Activated T-cell treated with anti-CD3 and anti-CD28 coated beads, Interleukin-2, amount 50 U/mL, for 1 hour (primary cell): ENCODE data around the gene APC.
"Not testable (repeated sequence)": the region's sequence is repeated elsewhere in the genome, so short reads cannot be mapped to it uniquely, and the experiment has no call there.

Source experiments
- DNase-seq: peaks from one replicate; pipeline ENCODE4 v3.0.0-alpha.2; 2020

APC gene

DNA sequence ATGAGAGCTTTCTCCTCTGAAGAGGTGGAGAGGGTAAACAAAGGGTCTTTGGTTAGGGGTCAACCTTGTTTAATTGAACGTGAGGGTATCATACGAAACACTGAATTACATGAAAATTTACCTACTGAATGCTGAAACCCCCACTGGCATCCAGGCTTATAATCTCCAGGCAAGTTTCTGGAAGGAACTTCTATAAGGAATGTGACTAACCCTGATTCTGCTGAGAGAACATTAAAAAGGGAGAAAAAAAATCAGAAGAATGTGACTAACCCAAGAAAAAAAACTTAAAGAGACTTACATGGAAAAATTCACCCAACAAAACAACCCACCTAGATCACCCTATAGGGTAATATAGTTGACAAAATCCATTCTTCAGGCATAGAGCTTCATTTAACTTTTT lies 55.5 kb downstream of the APC start:
- no peak for DNase-seq

DNA sequence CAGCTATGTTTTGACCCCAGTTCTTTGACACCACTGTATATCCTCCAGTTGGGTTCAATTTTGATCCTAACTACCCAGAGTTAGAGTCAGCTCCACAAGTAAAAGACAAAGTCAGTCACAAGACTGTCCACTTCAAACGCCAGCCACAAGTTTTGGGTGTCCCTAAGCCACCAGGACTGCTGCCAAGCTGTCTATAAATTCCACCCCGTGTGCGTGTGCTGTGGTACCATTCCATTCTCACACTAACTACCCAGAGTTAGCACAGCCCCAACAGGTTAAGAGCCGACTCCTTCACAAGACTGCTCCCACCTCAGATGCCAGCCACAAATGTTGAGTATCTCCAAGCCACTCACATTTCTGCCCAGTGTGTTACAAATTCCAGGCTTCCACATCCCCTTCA lies 56.7 kb downstream of the APC start:
- no peak for DNase-seq

- DNase-seq: no peak
These were observed 57.7 kb downstream of the APC start for GRCh38 chr5:112795342-112795741.

DNA sequence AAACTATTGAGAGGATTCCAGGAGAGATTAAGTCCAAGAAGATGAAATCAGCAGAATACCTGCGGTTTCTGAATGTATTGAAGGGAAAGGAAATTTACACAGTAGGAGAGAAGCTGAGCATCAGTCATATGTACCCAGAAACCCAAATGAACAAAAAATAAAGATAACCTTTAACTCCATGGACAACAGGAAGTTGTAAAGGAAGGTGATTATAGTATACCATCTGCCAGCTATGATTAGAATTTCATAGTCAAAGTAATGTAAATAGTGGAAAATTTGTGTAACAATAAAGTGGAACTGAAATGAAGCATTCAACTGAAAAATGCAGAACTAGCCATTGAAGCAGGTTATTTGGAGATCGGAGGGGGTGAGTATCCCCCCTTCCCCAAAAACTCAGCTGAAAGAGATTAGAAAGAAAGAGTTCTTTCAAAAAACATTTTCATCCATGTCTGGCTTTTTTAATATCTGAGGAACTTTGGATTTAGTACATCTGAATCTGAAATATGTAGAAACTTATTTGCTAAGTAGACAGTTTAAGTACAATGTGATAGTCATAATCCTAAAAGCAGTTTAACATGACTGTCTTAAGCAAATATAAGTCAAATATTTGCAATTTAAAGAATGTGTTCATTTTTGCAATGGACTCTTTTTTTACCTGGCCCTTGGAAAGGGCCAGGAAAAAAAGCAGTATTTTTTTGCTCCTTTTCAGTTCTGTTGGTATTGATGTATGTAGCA lies 58.4 kb downstream of the APC start:
- no peak for DNase-seq

GRCh38 chr5:112799661-112800060 lies 62.0 kb downstream of the APC start:
- no peak for DNase-seq

DNA sequence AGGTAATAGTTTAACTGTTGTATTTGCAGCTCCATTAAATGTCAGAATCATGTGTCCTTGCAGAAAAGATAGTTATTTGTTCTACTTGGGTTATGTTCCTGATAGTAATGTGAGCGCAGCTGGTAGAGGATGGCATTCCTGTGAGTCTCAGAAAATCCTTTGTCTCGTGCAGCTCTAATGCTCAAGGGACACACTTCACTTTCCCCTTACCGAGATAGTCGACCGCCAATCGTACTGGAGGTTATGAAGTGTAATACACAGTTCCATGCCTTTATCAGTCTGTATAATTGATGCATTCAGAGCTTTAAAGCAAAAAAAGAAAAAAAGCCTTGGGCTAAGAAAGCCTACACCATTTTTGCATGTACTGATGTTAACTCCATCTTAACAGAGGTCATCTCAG lies 63.2 kb downstream of the APC start:
- no peak for DNase-seq

- no peak for DNase-seq
These were observed 73.3 kb downstream of the APC start for GRCh38 chr5:112811023-112811422.

- DNase-seq: no peak
These were observed 74.9 kb downstream of the APC start for GRCh38 chr5:112812549-112812948.

DNA sequence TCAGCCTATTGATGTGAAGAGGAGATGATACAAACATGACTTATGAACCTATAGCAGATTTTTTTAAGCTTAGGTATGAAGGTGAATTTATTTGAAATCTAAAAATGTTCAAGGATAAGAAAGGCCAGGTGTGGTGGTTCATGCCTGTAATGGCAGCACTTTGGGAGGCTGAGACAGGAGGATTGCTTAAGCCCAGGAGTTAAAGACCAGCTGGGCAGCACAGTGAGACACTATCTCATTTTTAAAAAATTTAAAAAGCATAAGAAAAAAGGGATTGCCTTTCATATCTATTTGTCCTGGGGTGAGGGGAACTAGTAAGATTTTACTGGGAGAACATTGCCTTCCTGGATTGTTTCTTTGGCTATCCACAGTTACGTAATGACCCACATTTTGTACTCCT lies 82.6 kb downstream of the APC start:
- no peak for DNase-seq

GRCh38 chr5:112822456-112822855 lies 84.8 kb downstream of the APC start:
- DNase-seq: no peak

DNA sequence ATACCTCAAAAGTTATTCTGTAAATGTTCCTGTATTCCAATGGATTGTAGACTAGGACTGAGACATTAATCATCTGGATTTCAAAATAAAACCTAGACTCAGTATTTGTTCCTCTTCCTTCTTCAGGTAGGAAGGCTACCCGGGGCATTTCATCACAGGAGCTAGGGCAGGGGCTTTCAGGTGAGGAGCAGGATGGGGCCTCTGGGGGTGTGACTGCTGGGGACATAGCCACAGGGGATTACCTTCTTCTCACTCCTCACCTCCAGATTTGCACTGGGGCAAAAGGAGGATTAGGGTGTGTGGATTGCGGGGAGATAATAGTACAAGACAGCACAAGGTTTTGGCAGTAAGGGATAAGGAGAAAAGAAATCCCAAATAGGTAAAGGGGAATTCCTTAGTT lies 85.5 kb downstream of the APC start:
- no peak for DNase-seq

- no peak for DNase-seq
These were observed 86.0 kb downstream of the APC start for GRCh38 chr5:112823656-112824055.

- no peak for DNase-seq
These were observed 86.5 kb downstream of the APC start for GRCh38 chr5:112824197-112824596.

- DNase-seq: no peak
These were observed 92.7 kb downstream of the APC start for GRCh38 chr5:112830378-112830777.

DNA sequence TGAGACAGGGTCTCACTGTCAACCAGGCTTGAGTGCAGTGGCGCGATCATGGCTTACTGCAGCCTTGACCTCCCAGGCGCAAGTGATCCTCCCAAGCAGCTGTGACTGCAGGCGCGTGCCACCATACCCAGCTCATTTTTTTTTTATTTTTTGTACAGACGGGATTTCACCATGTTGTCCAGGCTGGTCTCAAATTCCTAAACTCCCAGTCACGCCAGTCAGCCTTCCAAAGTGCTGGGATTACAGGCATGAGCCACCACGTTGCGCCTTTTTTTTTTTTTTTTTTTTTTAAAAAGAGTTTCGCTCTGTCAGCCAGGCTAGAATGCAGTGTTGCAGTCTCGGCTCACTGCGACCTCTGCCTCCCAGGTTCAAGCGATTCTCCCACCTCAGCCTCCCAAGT lies 96.3 kb downstream of the APC start:
- no peak for DNase-seq

DNA sequence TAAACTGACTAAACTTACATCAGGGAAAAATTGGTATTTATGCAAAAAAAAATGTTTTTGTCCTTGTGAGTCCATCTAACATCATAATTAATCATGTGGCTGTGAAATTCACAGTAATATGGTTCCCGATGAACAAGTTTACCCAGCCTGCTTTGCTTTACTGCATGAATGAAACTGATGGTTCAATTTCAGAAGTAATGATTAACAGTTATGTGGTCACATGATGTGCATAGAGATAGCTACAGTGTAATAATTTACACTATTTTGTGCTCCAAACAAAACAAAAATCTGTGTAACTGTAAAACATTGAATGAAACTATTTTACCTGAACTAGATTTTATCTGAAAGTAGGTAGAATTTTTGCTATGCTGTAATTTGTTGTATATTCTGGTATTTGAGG lies 106.8 kb downstream of the APC start:
- no peak for DNase-seq

GRCh38 chr5:112846556-112846955 lies 108.9 kb downstream of the APC start:
- no peak for DNase-seq

GRCh38 chr5:112847306-112847705 lies 109.6 kb downstream of the APC start:
- DNase-seq: no peak

- no peak for DNase-seq
These were observed 110.6 kb downstream of the APC start for GRCh38 chr5:112848116-112848811.

DNA sequence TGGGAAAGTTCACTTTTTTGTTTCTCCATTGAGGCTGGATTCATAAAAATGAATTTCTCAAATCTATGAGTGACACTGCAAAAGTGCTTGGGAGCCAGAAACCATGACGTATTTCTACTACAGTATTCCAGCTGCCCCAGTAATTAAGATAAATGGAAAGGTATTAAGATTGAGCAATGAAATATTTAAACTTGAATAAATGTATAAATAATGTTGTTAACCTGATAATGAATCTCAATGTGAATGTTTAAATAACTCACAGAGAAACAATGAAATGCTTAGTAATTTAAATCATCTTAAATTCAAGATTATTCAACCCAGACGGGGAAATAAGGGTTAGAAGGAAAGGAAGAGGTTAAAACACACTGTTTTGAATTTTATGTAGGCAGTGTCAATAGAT lies 112.2 kb downstream of the APC start:
- no peak for DNase-seq

DNA sequence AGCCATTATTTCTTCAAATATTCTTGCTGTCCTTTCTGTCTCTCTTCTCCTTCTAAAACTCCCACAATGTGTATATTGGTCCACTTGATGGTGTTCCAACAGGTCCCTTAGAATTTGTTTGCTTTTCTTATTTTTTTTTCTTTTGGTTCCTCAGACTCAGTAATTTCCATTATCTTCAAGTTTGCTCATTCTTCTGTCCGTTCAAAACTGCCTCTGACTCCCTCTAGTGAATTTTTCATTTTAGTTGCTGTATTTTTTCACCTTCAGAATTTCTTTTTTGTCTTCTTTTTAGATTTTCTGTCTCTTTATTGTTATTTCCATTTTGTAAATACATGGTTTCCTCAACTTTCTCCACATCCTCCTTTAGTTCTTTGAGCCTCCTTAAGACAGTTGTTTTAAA lies 117.0 kb downstream of the APC start:
- no peak for DNase-seq

DNA sequence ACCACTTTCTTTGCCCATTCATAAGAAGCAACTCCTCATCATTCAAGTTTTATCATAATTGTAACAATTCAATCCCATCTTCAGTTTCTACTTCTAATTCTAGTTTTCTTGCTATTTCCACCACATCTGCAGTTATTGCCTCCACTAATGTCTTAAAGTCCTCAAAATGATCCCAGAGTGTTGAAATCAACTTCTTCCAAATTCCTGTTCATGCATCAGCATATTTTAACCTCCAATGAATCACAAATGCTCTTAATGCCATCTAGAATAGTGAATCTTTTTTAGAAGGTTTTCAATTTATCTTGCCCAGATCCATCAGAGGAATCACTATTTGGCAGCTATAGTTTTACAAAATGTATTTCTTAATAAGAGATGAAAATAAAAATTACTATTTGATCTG lies 120.2 kb downstream of the APC start:
- DNase-seq: no peak

- not testable (repeated sequence) for DNase-seq
These were observed 122.9 kb downstream of the APC start for GRCh38 chr5:112860571-112860928.

GRCh38 chr5:112860929-112861637 lies 123.4 kb downstream of the APC start, which contains the start of gene SRP19:
SRP19 (plus strand) TSS chr5:112861287; CDS start chr5:112861377, 90 bp downstream.
- DNase-seq: peak; percentile 88
